ENCODE measurements around the gene FHL2.

DNA sequence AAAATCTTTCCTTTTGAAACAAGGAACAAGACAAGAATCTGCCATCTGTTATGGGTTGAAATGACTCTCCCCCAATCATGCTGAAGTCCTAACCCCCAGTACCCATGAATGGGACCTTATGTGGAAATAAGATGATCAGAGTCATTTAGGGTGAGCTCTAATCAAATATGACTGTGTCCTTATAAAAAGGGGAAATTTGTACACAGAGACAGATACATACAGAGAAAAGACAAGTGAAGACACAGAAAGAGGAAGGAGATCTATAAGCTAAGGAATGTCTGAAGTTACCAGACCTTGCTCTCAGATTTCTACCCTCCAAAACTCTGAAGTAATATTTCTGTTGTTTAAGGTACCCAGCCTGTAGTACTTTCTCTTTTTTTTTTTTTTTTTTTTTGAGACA is 85.0 kb downstream of the FHL2 start:
- TF ChIP-seq, protein P1, sequence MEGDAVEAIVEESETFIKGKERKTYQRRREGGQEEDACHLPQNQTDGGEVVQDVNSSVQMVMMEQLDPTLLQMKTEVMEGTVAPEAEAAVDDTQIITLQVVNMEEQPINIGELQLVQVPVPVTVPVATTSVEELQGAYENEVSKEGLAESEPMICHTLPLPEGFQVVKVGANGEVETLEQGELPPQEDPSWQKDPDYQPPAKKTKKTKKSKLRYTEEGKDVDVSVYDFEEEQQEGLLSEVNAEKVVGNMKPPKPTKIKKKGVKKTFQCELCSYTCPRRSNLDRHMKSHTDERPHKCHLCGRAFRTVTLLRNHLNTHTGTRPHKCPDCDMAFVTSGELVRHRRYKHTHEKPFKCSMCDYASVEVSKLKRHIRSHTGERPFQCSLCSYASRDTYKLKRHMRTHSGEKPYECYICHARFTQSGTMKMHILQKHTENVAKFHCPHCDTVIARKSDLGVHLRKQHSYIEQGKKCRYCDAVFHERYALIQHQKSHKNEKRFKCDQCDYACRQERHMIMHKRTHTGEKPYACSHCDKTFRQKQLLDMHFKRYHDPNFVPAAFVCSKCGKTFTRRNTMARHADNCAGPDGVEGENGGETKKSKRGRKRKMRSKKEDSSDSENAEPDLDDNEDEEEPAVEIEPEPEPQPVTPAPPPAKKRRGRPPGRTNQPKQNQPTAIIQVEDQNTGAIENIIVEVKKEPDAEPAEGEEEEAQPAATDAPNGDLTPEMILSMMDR (IDR thresholded peaks at IDR 0.05): no peak
- no peak for TF ChIP-seq POLR2A (IDR thresholded peaks at IDR 0.05)

Data from Peyer's patch (tissue), 4 donors.